PFSK-1 (cell line): ENCODE data around the gene VGLL1.

ENCODE experiments used
- POLR2AphosphoS5 ChIP-seq: IDR thresholded peaks from 2 replicates; pipeline ENCODE4 v1.6.1; 2012; ENCODE audit warnings: low read depth, mild to moderate bottlenecking, control low read depth, low read length, moderate library complexity
- SIN3A ChIP-seq: IDR thresholded peaks from 2 replicates; pipeline ENCODE4 v1.6.1; 2012; ENCODE audit warnings: mild to moderate bottlenecking, low read length, moderate library complexity, borderline replicate concordance; ENCODE audit not compliant: insufficient read depth
- TAF1 ChIP-seq: IDR thresholded peaks from 2 replicates; pipeline ENCODE4 v1.6.1; 2012; ENCODE audit warnings: low read length, control low read depth, borderline replicate concordance; ENCODE audit not compliant: insufficient read depth
- TF ChIP-seq, protein P1 (sequence below), 2 experiments: IDR thresholded peaks; 2 replicates each; pipeline versions ENCODE4 v1.6.1 to v1.8.0; 2011 to 2012; ENCODE audit warnings: low read depth in 2 of 2, low read length in 2 of 2, control low read depth in 1 of 2, inconsistent platforms in 1 of 2, mild to moderate bottlenecking in 1 of 2, moderate library complexity in 1 of 2; ENCODE audit not compliant: insufficient read depth in 1 of 2

DNA sequence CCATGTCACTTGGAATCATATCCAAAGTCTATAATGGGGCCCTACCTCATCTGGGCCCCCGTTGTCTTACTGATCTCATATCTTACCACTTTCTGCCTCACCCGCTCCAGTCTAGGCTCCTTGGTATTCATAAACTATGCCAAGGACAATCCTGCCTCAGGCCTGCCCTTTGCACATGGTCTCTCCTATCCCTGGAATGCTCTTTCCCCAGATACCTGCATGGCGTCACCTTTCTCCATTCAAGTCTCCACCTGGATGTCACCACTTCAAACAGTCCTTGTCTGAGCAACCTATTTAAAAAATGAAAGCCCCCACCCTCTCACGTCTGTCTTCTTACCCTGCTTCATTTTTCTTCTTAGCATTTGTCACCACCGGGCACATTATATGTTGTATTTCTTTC, 8.2 kb downstream of the VGLL1 start:
- TF ChIP-seq, protein P1, sequence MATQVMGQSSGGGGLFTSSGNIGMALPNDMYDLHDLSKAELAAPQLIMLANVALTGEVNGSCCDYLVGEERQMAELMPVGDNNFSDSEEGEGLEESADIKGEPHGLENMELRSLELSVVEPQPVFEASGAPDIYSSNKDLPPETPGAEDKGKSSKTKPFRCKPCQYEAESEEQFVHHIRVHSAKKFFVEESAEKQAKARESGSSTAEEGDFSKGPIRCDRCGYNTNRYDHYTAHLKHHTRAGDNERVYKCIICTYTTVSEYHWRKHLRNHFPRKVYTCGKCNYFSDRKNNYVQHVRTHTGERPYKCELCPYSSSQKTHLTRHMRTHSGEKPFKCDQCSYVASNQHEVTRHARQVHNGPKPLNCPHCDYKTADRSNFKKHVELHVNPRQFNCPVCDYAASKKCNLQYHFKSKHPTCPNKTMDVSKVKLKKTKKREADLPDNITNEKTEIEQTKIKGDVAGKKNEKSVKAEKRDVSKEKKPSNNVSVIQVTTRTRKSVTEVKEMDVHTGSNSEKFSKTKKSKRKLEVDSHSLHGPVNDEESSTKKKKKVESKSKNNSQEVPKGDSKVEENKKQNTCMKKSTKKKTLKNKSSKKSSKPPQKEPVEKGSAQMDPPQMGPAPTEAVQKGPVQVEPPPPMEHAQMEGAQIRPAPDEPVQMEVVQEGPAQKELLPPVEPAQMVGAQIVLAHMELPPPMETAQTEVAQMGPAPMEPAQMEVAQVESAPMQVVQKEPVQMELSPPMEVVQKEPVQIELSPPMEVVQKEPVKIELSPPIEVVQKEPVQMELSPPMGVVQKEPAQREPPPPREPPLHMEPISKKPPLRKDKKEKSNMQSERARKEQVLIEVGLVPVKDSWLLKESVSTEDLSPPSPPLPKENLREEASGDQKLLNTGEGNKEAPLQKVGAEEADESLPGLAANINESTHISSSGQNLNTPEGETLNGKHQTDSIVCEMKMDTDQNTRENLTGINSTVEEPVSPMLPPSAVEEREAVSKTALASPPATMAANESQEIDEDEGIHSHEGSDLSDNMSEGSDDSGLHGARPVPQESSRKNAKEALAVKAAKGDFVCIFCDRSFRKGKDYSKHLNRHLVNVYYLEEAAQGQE (IDR thresholded peaks at IDR 0.05; ENCODE audit: insufficient read depth in 1 of 2, low read depth in 2 of 2, low read length in 2 of 2): no peak
- no peak for TF ChIP-seq TAF1
- no peak for TF ChIP-seq POLR2AphosphoS5
- no peak for TF ChIP-seq SIN3A
